CD8-positive, alpha-beta memory T cell (primary cell): ENCODE data around the gene NUAK2. TPM values are rescaled to one million over a fixed set of nuclear protein-coding genes. Genes with fewer than 3 reads are reported as not detected.
"Not testable (repeated sequence)": the region's sequence is repeated elsewhere in the genome, so short reads cannot be mapped to it uniquely, and the experiment has no call there.

Source experiments
- CTCF ChIA-PET: fragments of 350-600 bp; sonication (Branson Sonifier 250); formaldehyde crosslinking; loops from one replicate; lab custom pipeline; 2021; ENCODE audit warnings: antibody characterized with exemption; lab: Charles Lee
- POLR2A ChIA-PET: fragments of 350-600 bp; sonication (Branson Sonifier 250); formaldehyde crosslinking; loops from one replicate; lab custom pipeline; 2021; ENCODE audit warnings: antibody characterized with exemption; lab: Charles Lee
- DNase-seq, 5 donors: peaks; one replicate each; pipeline versions ENCODE4 v3.0.0 to v3.0.0-alpha.2; 2020 to 2022; ENCODE audit warnings: mixed read lengths in 1 of 5
- H3K27ac ChIP-seq: one replicate; pipeline ENCODE4 v1.7.0; 2013; ENCODE audit warnings: low read depth, mild to moderate bottlenecking, low read length, moderate library complexity
- H3K27me3 ChIP-seq: 2 replicates; pipeline ENCODE4 v1.7.0; 2013; ENCODE audit warnings: low read length, mild to moderate bottlenecking; ENCODE audit not compliant: insufficient read depth, poor library complexity, severe bottlenecking
- H3K36me3 ChIP-seq: 2 replicates; pipeline ENCODE4 v1.7.0; 2013; ENCODE audit warnings: mild to moderate bottlenecking, low read length, moderate library complexity; ENCODE audit not compliant: insufficient read depth
- H3K4me1 ChIP-seq: 2 replicates; pipeline ENCODE4 v1.7.0; 2013; ENCODE audit warnings: mild to moderate bottlenecking, low read length, moderate library complexity; ENCODE audit not compliant: insufficient read depth
- H3K4me3 ChIP-seq: 2 replicates; pipeline ENCODE4 v1.7.0; 2013; ENCODE audit warnings: mild to moderate bottlenecking, low read length
- H3K9me3 ChIP-seq: 2 replicates; pipeline ENCODE4 v1.7.0; 2013; ENCODE audit warnings: mild to moderate bottlenecking, low read length
- H3K27ac Mint-ChIP-seq, 8 donors: one replicate each; pipeline ENCODE4 v1.8.0; 2020 to 2021; ENCODE audit warnings: mixed read lengths in 8 of 8, mild to moderate bottlenecking in 6 of 8, inconsistent platforms in 3 of 8, moderate library complexity in 3 of 8
- H3K27me3 Mint-ChIP-seq, 2 donors: one replicate each; pipeline ENCODE4 v1.8.0; 2020 to 2021; ENCODE audit warnings: mixed read lengths in 2 of 2, mild to moderate bottlenecking in 1 of 2, moderate library complexity in 1 of 2
- H3K36me3 Mint-ChIP-seq, 3 donors: one replicate each; pipeline ENCODE4 v1.8.0; 2020 to 2021; ENCODE audit warnings: mixed read lengths in 3 of 3, inconsistent platforms in 1 of 3, mild to moderate bottlenecking in 1 of 3
- H3K4me1 Mint-ChIP-seq, 3 donors: one replicate each; pipeline ENCODE4 v1.8.0; 2020 to 2021; ENCODE audit warnings: mixed read lengths in 3 of 3, inconsistent platforms in 1 of 3, mild to moderate bottlenecking in 1 of 3
- H3K4me3 Mint-ChIP-seq, 7 donors: one replicate each; pipeline ENCODE4 v1.8.0; 2020 to 2021; ENCODE audit warnings: mixed read lengths in 7 of 7, mild to moderate bottlenecking in 6 of 7, moderate library complexity in 4 of 7, inconsistent platforms in 2 of 7
- H3K9me3 Mint-ChIP-seq, 5 donors: one replicate each; pipeline ENCODE4 v1.8.0; 2020 to 2022; ENCODE audit warnings: mixed read lengths in 5 of 5, mild to moderate bottlenecking in 3 of 5, moderate library complexity in 2 of 5, inconsistent platforms in 1 of 5
- polyA plus RNA-seq: library from polyadenylated mRNA; unstranded; fragments of 300-500 nt; fragmentation: Illumina TruSeq; gene quantifications from one replicate; pipeline ENCODE4 v1.2.3, GENCODE V29; 2021
- total RNA-seq, 2 experiments: library from RNA; stranded (reverse); gene quantifications; one replicate each; pipeline ENCODE4 v1.2.3, GENCODE V29; 2021

Gene NUAK2
- total RNA-seq (1 to 10 TPM; 4.5 to 4.7 TPM), polyA plus RNA-seq (32.1 TPM)

DNA sequence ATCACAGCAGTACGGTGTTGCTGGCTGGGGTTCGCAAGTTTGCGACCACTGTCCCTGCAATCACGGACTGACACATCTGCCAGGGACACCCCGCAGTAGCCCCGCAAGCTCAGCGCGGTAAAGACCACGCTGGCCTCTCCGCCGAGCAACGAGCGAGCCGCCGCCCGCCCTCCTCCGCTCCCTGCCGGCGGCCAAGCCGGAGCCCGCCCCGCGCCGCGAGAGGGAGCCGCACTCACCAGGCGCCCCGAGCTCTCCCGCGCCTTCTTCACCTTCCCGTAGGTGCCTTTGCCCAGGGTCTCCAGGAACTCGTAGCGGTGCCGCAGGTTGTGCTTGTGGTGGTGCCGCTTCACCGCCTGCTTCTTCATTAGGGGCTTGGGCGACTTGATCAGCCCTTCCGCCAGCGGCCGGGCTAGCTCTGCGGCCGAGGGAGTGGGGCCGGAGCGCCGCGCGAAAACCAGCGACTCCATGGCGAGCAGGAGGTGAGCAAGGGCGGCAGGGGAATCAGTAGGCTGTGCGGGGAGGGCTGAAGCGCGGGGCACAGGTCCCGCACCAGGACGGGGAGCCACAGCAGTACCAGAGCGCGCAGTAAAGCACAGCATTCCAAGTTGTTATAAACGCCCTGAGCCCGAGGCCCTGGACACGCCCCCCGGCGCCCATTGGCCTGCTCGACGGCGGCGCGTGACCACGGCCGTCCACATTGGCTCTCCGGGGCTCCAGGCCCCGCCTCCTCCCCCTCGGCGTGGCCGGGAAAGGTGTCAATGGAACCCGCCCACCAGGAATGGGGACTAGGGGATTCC is at the start of gene NUAK2:
Gene NUAK2, minus strand, starts transcription at position 584 of the 797 bp plus-strand sequence. Its CDS starts 117 bp downstream, at position 467.
- Histone ChIP-seq H3K9me3 (no peaks in the 10 kb centered on the region), H3K27me3 (no peaks in the 10 kb centered on the region), H3K4me3 (peak within 1 kb of the TSS; percentile 96), H3K4me1 (peaks cover 55% of the 10 kb centered on the region), H3K27ac (peak within 1 kb of the TSS; percentile 48), H3K36me3 (no peaks in the 10 kb centered on the region)
- peak; percentile 67 to 89 (median 82) for DNase-seq
- Mint-ChIP-seq H3K36me3 (peaks cover 0 to 26% (median 2%) of the 10 kb centered on the region in 3 donors), H3K4me1 (peaks cover 59 to 74% (median 74%) of the 10 kb centered on the region in 3 donors), H3K9me3 (no peaks in the 10 kb centered on the region), H3K27ac (peak within 1 kb of the TSS; percentile 84 to 94 (median 89)), H3K27me3 (peaks cover 0 to 4% of the 10 kb centered on the region in 2 donors), H3K4me3 (peak within 1 kb of the TSS; percentile 93 to 100 (median 96))
- ChIA-PET CTCF (interaction anchor here (0.7 to 40.7 kb wide), 14 partner anchors 10 to 203 kb away, joined by 3 to 1351 read pairs (median 4); no protein-coding TSS in a partner anchor), POLR2A (interaction anchor here (0.8 to 7.1 kb wide), 5 partner anchors 22 to 47 kb away, joined by 6 to 86 read pairs (median 8); no protein-coding TSS in a partner anchor)

DNA sequence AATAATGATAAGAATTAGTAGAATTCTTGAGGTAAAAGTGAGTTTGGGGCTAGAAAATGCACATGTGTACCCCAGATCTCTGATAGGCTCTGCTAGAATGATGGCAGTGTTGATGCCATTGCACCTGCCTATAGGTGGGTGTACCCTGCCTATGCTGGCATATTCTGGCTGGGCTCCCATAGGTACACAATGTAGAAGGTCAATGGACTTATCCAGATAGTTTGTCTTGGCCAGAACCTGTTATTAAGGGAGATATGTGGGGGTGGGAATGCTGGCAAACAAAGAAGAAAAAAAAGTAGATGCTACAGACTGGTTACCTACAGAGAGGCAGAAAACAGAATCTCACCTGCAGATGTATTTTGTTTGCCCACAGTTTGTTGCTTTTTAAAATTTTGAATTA is 49.2 kb upstream of the NUAK2 start:
- Mint-ChIP-seq H3K9me3 (no peaks in the 10 kb centered on the region), H3K36me3 (no peaks in the 10 kb centered on the region), H3K27me3 (peaks cover 12 to 35% of the 10 kb centered on the region in 2 donors), H3K27ac (no peak overlapping the region), H3K4me1 (peaks cover 14 to 18% (median 16%) of the 10 kb centered on the region in 3 donors), H3K4me3 (no peak overlapping the region)
- POLR2A ChIA-PET: no interaction called here
- H3K4me3 ChIP-seq: no peak overlapping the region
- peaks cover 3% of the 10 kb centered on the region for H3K27me3 ChIP-seq
- no peak overlapping the region for H3K27ac ChIP-seq
- no peaks in the 10 kb centered on the region for H3K36me3 ChIP-seq
- H3K9me3 ChIP-seq: no peaks in the 10 kb centered on the region
- no peak for DNase-seq
- peaks cover 7% of the 10 kb centered on the region for H3K4me1 ChIP-seq
- CTCF ChIA-PET: no interaction called here

DNA sequence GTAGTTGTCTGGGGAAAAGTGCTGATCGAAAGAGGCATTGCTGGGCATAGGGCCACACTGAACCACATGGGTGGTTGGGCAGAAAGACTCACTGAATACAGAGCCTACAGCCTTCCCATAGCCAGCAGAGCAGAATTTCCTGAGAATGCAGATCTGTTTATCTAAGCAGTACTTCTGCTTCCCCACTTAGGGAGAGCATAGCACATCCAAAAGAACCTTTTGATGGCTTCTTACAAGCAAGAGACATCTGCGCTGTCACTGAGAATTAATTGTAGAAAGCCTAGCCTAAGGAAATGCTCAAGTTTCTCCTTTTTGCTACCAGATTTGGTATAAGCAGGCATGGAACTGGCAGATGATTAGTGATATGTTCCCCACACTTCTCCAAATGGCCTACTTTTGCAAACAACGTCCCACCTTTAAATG is 48.2 kb upstream of the NUAK2 start:
- H3K9me3 Mint-ChIP-seq: no peaks in the 10 kb centered on the region
- peaks cover 13 to 16% (median 15%) of the 10 kb centered on the region in 3 donors for H3K4me1 Mint-ChIP-seq
- H3K4me3 Mint-ChIP-seq: no peak overlapping the region
- no peaks in the 10 kb centered on the region for H3K36me3 Mint-ChIP-seq
- Histone ChIP-seq H3K27ac (no peak overlapping the region), H3K4me3 (no peak overlapping the region), H3K9me3 (no peaks in the 10 kb centered on the region), H3K27me3 (peaks cover 3% of the 10 kb centered on the region), H3K4me1 (peaks cover 7% of the 10 kb centered on the region), H3K36me3 (no peaks in the 10 kb centered on the region)
- no peak overlapping the region for H3K27ac Mint-ChIP-seq
- ChIA-PET CTCF (interaction anchor here (0.9 kb wide), 1 partner anchor 118 kb away, joined by 3 read pairs; no protein-coding TSS in a partner anchor), POLR2A (no interaction called here)
- no peak for DNase-seq
- peaks cover 6 to 30% of the 10 kb centered on the region in 2 donors for H3K27me3 Mint-ChIP-seq

DNA sequence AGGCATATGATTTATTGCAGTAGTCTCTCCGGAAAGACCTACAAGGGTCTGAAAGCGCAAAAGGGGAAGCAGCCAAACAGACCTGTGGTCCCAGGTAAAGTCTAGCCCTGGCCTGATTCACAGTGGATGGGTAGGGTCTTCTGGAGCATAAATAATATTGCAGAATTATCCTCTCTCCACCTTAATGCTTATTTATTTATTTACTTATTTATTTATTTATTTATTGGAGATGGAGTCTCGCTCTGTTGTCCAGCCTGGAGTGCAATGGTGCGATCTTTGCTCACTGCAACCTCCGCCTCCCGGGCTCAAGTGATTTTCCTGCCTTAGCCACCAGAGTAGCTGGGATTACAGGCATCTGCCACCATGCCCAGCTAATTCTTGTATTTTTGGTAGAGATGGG is 46.9 kb upstream of the NUAK2 start:
- no peaks in the 10 kb centered on the region for H3K4me1 ChIP-seq
- no peak overlapping the region for H3K27ac ChIP-seq
- Mint-ChIP-seq H3K36me3 (no peaks in the 10 kb centered on the region), H3K27ac (peak overlapping the region in 1 of 8 donors; percentile 32), H3K4me3 (no peak overlapping the region), H3K9me3 (no peaks in the 10 kb centered on the region), H3K27me3 (peaks cover 5 to 18% of the 10 kb centered on the region in 2 donors), H3K4me1 (peaks cover 1 to 4% (median 2%) of the 10 kb centered on the region in 3 donors)
- H3K9me3 ChIP-seq: no peaks in the 10 kb centered on the region
- no peak for DNase-seq
- peaks cover 3% of the 10 kb centered on the region for H3K27me3 ChIP-seq
- no peaks in the 10 kb centered on the region for H3K36me3 ChIP-seq
- H3K4me3 ChIP-seq: no peak overlapping the region
- CTCF ChIA-PET: interaction anchor here (0.9 kb wide), 1 partner anchor 13 kb away, joined by 3 read pairs; no protein-coding TSS in a partner anchor
- POLR2A ChIA-PET: no interaction called here

DNA sequence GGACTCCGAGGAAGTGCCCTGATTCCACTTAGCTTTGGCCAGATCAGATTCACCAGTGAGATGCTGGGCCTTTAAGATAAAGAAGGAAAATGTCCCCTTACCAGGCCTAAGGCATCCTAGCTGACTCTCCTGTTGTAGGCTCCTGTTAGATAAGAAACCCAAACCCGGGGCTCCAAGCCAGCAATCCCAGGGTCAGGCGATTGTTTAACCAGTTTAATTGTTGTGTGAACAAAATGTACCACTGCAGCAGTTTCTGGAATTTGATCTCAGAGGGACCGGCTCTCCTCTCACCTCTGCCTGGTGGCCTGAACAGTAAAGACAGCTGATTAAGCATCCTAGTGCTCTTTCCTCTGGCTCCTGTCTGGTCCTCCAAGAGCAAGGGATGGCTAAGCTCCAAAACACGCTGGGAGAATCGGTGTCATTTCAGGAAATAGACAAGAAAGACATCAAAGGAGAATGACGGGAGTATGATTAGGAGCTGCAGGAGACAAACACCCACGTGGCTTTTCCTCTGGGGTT is 44.5 kb upstream of the NUAK2 start:
- CTCF ChIA-PET: interaction anchor here (0.7 kb wide), 1 partner anchor 12 kb away, joined by 4 read pairs; no protein-coding TSS in a partner anchor
- DNase-seq: no peak
- Mint-ChIP-seq H3K9me3 (no peaks in the 10 kb centered on the region), H3K27ac (no peak overlapping the region), H3K4me1 (no peaks in the 10 kb centered on the region), H3K27me3 (peaks cover 2 to 8% of the 10 kb centered on the region in 2 donors), H3K4me3 (no peak overlapping the region), H3K36me3 (no peaks in the 10 kb centered on the region)
- Histone ChIP-seq H3K27me3 (peaks cover 3% of the 10 kb centered on the region), H3K4me1 (no peaks in the 10 kb centered on the region), H3K36me3 (no peaks in the 10 kb centered on the region), H3K9me3 (no peaks in the 10 kb centered on the region), H3K27ac (no peak overlapping the region), H3K4me3 (no peak overlapping the region)
- POLR2A ChIA-PET: no interaction called here

DNA sequence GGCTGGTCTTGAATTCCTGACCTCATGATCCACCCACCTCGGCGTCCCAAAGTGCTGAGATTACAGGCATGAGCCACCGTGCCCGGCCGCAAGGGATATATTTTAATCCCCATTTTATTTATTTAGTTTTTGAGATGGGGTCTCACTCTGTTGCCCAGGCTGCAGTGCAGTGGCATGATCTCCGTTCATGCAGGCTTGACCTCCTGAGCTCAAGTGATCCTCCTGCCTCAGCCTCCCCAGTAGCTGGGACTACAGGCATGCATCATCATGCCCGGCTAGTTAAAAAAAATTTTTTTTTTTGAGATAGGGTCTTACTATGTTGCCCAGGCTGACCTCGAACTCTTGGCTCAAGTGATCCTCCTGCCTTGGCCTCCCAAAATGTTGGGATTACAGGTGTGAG is 43.5 kb upstream of the NUAK2 start:
- H3K27me3 ChIP-seq, H3K36me3 Mint-ChIP-seq, DNase-seq, H3K4me1 Mint-ChIP-seq, H3K27ac Mint-ChIP-seq, H3K9me3 Mint-ChIP-seq, H3K27me3 Mint-ChIP-seq, H3K9me3 ChIP-seq, H3K4me1 ChIP-seq, POLR2A ChIA-PET, H3K4me3 Mint-ChIP-seq, H3K36me3 ChIP-seq, H3K27ac ChIP-seq, H3K4me3 ChIP-seq: not testable (repeated sequence)
- CTCF ChIA-PET: interaction anchor here (1.2 kb wide), 1 partner anchor 11 kb away, joined by 3 read pairs; no protein-coding TSS in a partner anchor

DNA sequence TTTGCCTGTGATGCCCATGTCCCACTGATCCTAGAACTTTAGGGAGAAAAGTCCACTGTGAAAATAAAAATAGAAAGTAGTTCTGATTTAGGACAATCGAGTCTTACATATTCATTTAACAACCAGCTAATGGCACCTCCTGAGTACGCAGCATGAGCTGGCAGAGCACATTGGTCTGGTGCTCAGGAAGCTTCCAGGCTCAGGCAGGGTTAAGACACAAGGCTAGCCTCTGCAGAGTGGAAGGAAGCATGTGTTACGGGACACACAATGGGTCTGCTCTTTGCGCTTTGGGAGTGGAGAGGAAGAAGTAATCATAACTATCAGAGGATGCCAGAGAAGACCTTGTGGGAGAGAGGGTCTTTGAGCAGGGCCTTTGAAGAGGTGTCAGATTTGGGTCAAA is 39.3 kb upstream of the NUAK2 start:
- Histone ChIP-seq H3K9me3 (no peaks in the 10 kb centered on the region), H3K27ac (no peak overlapping the region), H3K4me1 (no peaks in the 10 kb centered on the region), H3K36me3 (no peaks in the 10 kb centered on the region), H3K4me3 (no peak overlapping the region), H3K27me3 (peaks cover 11% of the 10 kb centered on the region)
- H3K27me3 Mint-ChIP-seq: peaks cover 5 to 30% of the 10 kb centered on the region in 2 donors
- no peak for DNase-seq
- peak overlapping the region in 1 of 8 donors; percentile 14 for H3K27ac Mint-ChIP-seq
- H3K36me3 Mint-ChIP-seq: no peaks in the 10 kb centered on the region
- no peaks in the 10 kb centered on the region for H3K4me1 Mint-ChIP-seq
- ChIA-PET CTCF (interaction anchor here (0.9 kb wide), 1 partner anchor 124 kb away, joined by 3 read pairs; no protein-coding TSS in a partner anchor), POLR2A (no interaction called here)
- no peak overlapping the region for H3K4me3 Mint-ChIP-seq
- no peaks in the 10 kb centered on the region for H3K9me3 Mint-ChIP-seq
